GM19351 (cell line): ENCODE results near the gene CCIN.
"Not testable (repeated sequence)": the region's sequence is repeated elsewhere in the genome, so short reads cannot be mapped to it uniquely, and the experiment has no call there.

Experiments
- ATAC-seq: cut with Tn5 transposase; IDR thresholded peaks from one replicate; pipeline ENCODE4 v1.9.1; 2021; ENCODE audit warnings: mild to moderate bottlenecking, moderate library complexity; ENCODE audit not compliant: unreplicated experiment

The CCIN gene

GRCh38 chr9:36169166-36169565 lies at the start of gene CCIN:
CCIN (plus strand) TSS chr9:36169388; CDS start chr9:36169503, 115 bp downstream.
- ATAC-seq = no peak

GRCh38 chr9:36119476-36119875 lies 49.7 kb upstream of the CCIN start:
- ATAC-seq = no peak

- ATAC-seq = no peak
Measured at GRCh38 chr9:36120705-36121104, 48.5 kb upstream of the CCIN start.

- no peak for ATAC-seq
Measured at GRCh38 chr9:36121971-36122370, 47.2 kb upstream of the CCIN start.

- no peak for ATAC-seq
Measured at GRCh38 chr9:36123515-36123914, 45.7 kb upstream of the CCIN start.

GRCh38 chr9:36125062-36125855 lies 43.9 kb upstream of the CCIN start:
- ATAC-seq = no peak

GRCh38 chr9:36126016-36126730 lies 43.0 kb upstream of the CCIN start:
- no peak for ATAC-seq

- no peak for ATAC-seq
Measured at GRCh38 chr9:36127652-36128244, 41.4 kb upstream of the CCIN start.

GRCh38 chr9:36128349-36128748 lies 40.8 kb upstream of the CCIN start:
- no peak for ATAC-seq

- ATAC-seq = no peak
Measured at GRCh38 chr9:36129139-36129538, 40.0 kb upstream of the CCIN start.

- ATAC-seq = not testable (repeated sequence)
Measured at GRCh38 chr9:36131666-36132065, 37.5 kb upstream of the CCIN start.

- no peak for ATAC-seq
Measured at GRCh38 chr9:36132086-36132485, 37.1 kb upstream of the CCIN start.

- no peak for ATAC-seq
Measured at GRCh38 chr9:36134761-36135505, 34.3 kb upstream of the CCIN start.

GRCh38 chr9:36135741-36136271 lies 33.4 kb upstream of the CCIN start:
- ATAC-seq = no peak

- ATAC-seq = peak; percentile 95
Measured at GRCh38 chr9:36136272-36136893, 32.8 kb upstream of the CCIN start, which contains the start of gene GLIPR2. GLIPR2 (plus strand) TSS chr9:36136733; CDS start chr9:36136779, 46 bp downstream.

GRCh38 chr9:36136894-36137391 lies 32.2 kb upstream of the CCIN start:
- peak; percentile 21 for ATAC-seq

GRCh38 chr9:36137392-36138004 lies 31.7 kb upstream of the CCIN start:
- ATAC-seq = no peak

- ATAC-seq = no peak
Measured at GRCh38 chr9:36138496-36138895, 30.7 kb upstream of the CCIN start.

GRCh38 chr9:36138901-36139300 lies 30.3 kb upstream of the CCIN start:
- no peak for ATAC-seq
